ENCODE measurements around the gene HOMER2.
A peak's percentile ranks its signal among the peaks of the same experiment; 100 is the strongest.
"Not testable (repeated sequence)": the region's sequence is repeated elsewhere in the genome, so short reads cannot be mapped to it uniquely, and the experiment has no call there.

The HOMER2 gene

GRCh38 chr15:82923744-82924143 lies 28.8 kb downstream of the HOMER2 start:
- DNase-seq: no peak

DNA sequence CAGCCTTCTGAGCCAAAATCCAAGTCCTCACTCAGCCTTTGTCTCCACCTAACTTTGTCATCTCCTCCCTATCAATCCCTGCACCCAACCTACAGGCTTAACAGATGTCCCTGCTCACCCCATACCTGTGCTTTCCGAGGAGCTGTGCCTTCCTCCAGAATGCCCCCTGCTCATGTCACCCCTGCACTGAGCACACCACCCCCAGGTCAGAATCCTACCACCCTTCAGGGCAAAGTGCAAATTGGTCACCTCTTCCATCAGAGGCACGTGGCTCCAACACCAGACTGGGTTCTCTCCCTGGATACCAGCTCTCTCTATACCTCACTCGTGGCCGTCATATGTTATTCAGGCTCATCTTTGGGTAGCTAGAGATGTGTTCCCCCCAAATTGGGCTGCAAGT lies 29.8 kb downstream of the HOMER2 start:
- no peak for DNase-seq

DNA sequence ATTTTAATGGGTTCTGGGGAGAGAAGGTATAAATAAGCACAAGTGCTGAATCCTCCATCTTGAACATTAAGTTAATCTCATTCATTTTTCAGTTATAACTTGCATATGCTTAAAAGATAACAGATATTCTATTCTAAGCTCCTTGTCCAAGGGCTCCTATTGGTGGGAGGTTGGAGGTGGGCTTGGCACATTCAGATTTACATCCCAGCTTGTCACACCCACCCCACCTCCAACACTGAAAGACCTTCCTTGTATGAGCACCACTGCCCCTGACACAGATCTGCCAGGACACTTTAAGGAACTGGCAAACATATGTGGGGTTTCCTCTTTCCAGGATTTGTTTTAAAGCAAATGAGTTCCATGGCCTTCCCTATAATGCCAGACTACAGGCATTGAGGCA lies 30.6 kb downstream of the HOMER2 start:
- no peak for DNase-seq

- no peak for DNase-seq
Measured at GRCh38 chr15:82921242-82921641, 31.3 kb downstream of the HOMER2 start.

DNA sequence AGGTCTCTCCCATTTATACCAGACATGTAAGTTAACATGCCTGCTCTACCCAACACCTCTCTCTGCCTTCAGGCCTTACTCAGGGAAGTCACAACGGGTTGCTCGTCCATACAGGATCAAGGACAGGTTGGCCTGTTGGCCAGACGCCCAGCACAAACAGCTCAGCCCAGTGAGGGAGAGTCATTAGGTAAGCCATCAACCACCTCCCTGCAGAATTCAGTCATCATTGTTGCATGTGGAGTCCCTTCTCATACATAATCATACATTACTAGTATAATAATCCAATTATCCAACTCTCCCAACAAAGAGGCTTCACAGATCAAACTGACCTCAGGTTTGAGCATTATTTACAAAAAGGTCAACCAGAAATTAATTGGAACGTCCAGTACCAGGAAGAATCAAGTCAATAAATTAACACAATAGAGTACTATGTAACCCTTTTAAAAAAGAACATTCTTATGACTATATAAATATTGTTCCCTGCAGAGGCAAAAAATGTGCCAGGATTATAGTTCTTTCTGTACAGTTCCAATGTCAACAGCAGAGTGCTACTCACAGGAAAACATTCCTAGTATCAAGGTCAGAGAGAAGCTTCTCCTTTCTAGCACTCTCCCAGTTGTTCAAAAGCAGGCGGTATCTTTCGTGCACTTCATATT lies 33.2 kb downstream of the HOMER2 start:
- DNase-seq: peak; percentile 84

DNA sequence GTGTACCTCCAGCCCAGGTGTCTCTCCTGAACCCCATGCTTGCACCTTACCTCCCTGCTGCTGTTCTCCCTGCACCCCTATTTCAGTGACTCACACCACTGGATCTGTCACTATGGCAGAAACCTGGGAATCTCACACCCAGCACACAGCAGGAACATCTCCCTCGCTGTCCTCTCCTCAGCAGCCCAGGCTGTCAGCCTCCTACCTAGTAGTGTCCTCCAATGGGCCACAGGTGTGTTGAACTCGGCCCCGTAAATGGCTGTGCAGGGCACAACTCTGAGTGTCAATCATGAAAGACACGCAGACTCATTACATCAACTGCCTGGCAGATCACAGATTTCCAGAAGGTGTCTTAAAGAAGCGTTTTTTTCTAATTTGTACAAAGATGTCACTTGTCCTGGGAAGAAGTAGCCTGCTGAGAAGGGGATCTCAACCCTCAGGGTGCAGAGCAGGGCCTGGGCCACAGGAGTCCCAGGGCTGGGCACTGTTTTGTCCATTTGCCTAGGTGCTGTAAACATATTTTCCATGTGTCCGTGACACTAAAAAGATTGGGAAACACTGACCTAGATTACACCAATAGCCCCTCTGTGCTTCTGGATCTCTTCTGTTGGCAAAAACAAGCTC lies 33.8 kb downstream of the HOMER2 start:
- DNase-seq: no peak

GRCh38 chr15:82918162-82918561 lies 34.4 kb downstream of the HOMER2 start:
- no peak for DNase-seq

DNA sequence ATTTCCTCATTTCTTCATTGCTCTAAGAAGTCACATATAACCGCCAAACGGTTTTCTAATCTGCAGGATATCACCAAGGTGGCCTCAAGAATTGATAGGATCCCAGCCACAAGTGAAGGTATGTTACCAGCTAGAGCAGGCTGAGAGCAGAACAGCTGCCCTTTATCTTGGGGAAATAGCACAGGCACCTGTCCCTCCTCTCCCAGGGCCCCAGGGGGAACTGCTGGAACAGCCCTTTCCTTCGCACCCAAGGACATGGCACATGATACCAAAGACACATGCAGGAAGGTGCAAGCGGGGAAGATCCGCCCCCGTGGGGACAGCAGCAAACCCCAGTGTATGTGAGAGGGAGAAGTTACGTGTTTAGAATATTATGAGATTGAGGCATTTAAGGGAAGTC lies 35.3 kb downstream of the HOMER2 start:
- DNase-seq: no peak

- DNase-seq: no peak
Measured at GRCh38 chr15:82916161-82916952, 36.2 kb downstream of the HOMER2 start.

- DNase-seq: no peak
Measured at GRCh38 chr15:82914396-82914795, 38.1 kb downstream of the HOMER2 start.

GRCh38 chr15:82911458-82911857 lies 41.1 kb downstream of the HOMER2 start:
- DNase-seq: no peak

- DNase-seq: no peak
Measured at GRCh38 chr15:82910721-82911120, 41.8 kb downstream of the HOMER2 start.

- no peak for DNase-seq
Measured at GRCh38 chr15:82909080-82909815, 43.3 kb downstream of the HOMER2 start.

- DNase-seq: no peak
Measured at GRCh38 chr15:82907350-82907749, 45.2 kb downstream of the HOMER2 start.

DNA sequence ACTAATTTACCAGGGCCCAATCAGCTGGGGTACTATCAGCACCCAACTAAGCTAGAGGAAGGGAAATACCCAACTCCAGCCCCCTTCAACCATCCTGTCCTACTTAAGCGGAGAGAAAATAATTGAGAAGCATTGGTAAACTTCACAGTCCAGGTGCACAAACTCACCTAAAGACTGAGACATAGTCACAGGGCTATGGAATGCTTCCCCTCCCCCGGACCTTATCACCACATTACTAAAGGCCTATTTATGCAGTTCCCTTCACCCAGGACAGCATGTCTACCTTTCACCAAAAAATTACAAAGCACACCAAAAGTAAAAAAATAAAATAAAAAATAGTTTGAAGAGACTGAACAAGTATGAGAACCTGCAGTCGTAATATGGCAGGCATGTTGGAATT lies 47.9 kb downstream of the HOMER2 start:
- DNase-seq: no peak

DNA sequence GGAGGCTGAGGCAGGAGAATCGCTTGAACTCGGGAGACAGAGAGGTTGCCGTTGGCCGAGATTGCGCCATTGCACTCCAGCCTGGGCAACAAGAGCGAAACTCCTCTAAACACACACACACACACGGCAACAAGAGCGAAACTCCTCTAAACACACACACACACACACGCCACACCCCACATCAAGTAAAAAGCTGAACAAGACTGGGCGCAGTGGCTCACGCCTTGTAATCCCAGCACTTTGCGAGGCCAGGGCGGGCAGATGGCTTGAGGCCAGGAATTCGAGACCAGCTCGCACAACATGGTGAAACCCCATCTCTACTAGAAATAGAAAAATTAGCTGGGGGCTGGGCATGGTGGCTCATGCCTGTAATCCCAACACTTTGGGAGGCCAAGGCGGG lies 49.0 kb downstream of the HOMER2 start:
- DNase-seq: no peak

GRCh38 chr15:82901114-82901805 lies 51.3 kb downstream of the HOMER2 start:
- DNase-seq: no peak

DNA sequence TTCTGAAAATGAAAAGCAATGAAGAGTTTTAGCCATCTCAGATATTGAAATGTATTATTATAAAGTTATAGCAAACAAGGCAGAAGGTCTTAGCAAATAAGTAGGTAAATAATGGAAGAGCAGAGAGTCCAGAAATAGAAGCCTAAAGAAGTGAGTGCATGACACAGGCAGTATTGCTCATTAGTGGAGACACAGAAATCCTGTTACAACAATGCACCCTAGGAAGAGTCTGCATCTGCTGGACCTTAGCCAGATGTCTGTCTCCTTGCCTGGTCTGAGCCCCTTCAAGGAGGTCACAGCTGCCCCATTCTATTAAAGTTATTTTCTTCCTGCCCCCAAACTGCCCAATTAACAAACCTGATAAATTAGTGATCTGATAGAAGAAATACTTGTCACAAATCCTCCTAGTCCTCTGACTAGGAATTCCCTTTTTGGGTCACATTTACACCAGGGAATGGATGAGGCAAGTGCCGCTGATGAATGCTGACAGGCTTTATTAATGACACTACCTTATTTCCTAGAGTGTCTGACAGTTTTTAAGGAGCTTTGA lies 51.9 kb downstream of the HOMER2 start:
- no peak for DNase-seq

GRCh38 chr15:82898961-82899360 lies 53.6 kb downstream of the HOMER2 start:
- DNase-seq: no peak

GRCh38 chr15:82895983-82896382 lies 56.5 kb downstream of the HOMER2 start:
- DNase-seq: no peak

DNA sequence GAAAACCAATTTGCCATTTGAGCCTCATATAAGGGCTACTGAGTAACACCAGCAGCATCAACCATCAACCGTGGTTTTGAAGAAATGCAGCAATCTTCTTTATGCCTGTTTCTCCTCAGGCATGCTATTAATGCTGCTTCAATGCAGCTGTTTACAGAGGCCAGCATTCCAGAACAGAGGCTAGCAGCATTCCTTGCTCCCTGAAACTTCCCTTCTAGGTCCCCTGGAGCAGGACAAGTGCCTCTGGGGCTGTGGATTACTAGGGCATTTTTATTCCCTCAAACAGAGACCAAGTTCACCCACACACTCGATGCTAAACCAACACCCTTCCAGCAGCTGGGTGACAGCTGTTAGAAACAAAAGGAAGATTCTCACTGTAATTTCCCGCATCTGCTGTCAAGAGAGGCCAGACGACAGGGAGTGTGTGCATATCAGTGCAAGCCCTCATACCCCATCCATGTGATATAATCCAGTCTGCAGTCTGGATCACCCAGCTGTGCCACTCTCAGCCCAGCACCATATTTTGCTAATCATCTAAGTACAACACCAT lies 57.5 kb downstream of the HOMER2 start:
- DNase-seq: no peak

DNA sequence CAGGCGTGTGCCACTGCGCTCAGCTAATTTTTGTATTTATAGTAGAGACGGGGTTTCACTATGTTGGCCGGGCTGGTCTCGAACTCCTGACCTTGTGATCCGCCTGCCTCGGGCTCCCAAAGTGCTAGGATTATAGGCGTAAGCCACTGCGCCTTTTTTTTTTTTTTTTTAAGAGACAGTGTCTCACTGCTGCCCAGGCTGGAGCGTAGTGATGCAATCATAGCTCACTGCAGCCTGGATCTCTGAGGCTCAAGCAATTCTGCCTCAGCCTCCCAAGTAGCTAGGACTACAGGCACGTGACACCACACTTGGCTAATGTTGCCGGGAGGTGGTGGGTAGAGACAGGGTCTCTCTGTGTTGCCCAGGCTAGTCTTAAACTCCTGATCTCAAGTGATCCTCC lies 59.0 kb downstream of the HOMER2 start:
- not testable (repeated sequence) for DNase-seq
